HUES6 (cell line): ENCODE measurements around the gene RALGPS1.

Experiments
- H3K27ac ChIP-seq: 2 replicates; pipeline ENCODE4 v1.7.0; 2013; ENCODE audit warnings: low read depth, mild to moderate bottlenecking, low read length, inconsistent platforms
- H3K27me3 ChIP-seq: 2 replicates; pipeline ENCODE4 v1.6.1; 2013; ENCODE audit warnings: low read length; ENCODE audit not compliant: control insufficient read depth, insufficient read depth
- H3K36me3 ChIP-seq: 2 replicates; pipeline ENCODE4 v1.6.1; 2013; ENCODE audit warnings: low read length; ENCODE audit not compliant: control insufficient read depth, insufficient read depth
- H3K4me1 ChIP-seq: 2 replicates; pipeline ENCODE4 v1.6.1; 2013; ENCODE audit warnings: low read length; ENCODE audit not compliant: control insufficient read depth, insufficient read depth
- H3K4me3 ChIP-seq: 2 replicates; pipeline ENCODE4 v1.5.1; 2013; ENCODE audit warnings: low read depth, low read length
- H3K9ac ChIP-seq: one replicate; pipeline ENCODE4 v1.6.1; 2013; ENCODE audit warnings: mild to moderate bottlenecking, low read length
- H3K9me3 ChIP-seq: 2 replicates; pipeline ENCODE4 v1.6.1; 2013; ENCODE audit warnings: low read depth, low read length; ENCODE audit not compliant: control insufficient read depth, insufficient read depth

The RALGPS1 gene

GRCh38 chr9:127092041-127092608, 177.5 kb downstream of the RALGPS1 start:
- H3K36me3 ChIP-seq: 0 out of 2 replicates have a peak, but pooled peaks cover 6% of the 10 kb centered on the region

GRCh38 chr9:127093319-127094020, 178.9 kb downstream of the RALGPS1 start:
- Histone ChIP-seq H3K27ac (no peak overlapping the region), H3K27me3 (no peaks in the 10 kb centered on the region), H3K9ac (no peak overlapping the region), H3K9me3 (no peaks in the 10 kb centered on the region), H3K4me1 (no peaks in the 10 kb centered on the region; the same call in 1 of the 2 replicates), H3K4me3 (no peak overlapping the region), H3K36me3 (0 out of 2 replicates have a peak, but pooled peaks cover 6% of the 10 kb centered on the region)

More at GRCh38 chr9:127092041-127092608, 177.5 kb downstream of the RALGPS1 start:
- Histone ChIP-seq H3K4me1 (no peaks in the 10 kb centered on the region; the same call in 1 of the 2 replicates), H3K9ac (no peak overlapping the region), H3K4me3 (no peak overlapping the region), H3K9me3 (no peaks in the 10 kb centered on the region), H3K27ac (no peak overlapping the region), H3K27me3 (no peaks in the 10 kb centered on the region)

- H3K4me3 ChIP-seq: no peak overlapping the region
- no peaks in the 10 kb centered on the region for H3K27me3 ChIP-seq
- H3K36me3 ChIP-seq: 0 out of 2 replicates have a peak, but pooled peaks cover 6% of the 10 kb centered on the region
- no peak overlapping the region for H3K9ac ChIP-seq
- H3K9me3 ChIP-seq: no peaks in the 10 kb centered on the region
- no peak overlapping the region for H3K27ac ChIP-seq
- H3K4me1 ChIP-seq: no peaks in the 10 kb centered on the region; the same call in 1 of the 2 replicates
Measured at GRCh38 chr9:127095411-127095810, 180.8 kb downstream of the RALGPS1 start.

- Histone ChIP-seq H3K27me3 (no peaks in the 10 kb centered on the region), H3K27ac (no peak overlapping the region), H3K9me3 (no peaks in the 10 kb centered on the region), H3K9ac (no peak overlapping the region), H3K36me3 (0 out of 2 replicates have a peak, but pooled peaks cover 4% of the 10 kb centered on the region), H3K4me1 (no peaks in the 10 kb centered on the region; the same call in 1 of the 2 replicates), H3K4me3 (no peak overlapping the region)
Measured at GRCh38 chr9:127096208-127096607, 181.6 kb downstream of the RALGPS1 start.

- Histone ChIP-seq H3K9me3 (no peaks in the 10 kb centered on the region), H3K4me3 (no peak overlapping the region), H3K9ac (no peak overlapping the region), H3K27me3 (no peaks in the 10 kb centered on the region), H3K4me1 (no peaks in the 10 kb centered on the region; the same call in 1 of the 2 replicates), H3K27ac (no peak overlapping the region), H3K36me3 (no peaks in the 10 kb centered on the region)
Measured at GRCh38 chr9:127097683-127098082, 183.1 kb downstream of the RALGPS1 start.

- no peaks in the 10 kb centered on the region; the same call in 1 of the 2 replicates for H3K4me1 ChIP-seq
- H3K9ac ChIP-seq: no peak overlapping the region
- H3K36me3 ChIP-seq: peaks cover 4% of the 10 kb centered on the region; the same call in 1 of the 2 replicates
- no peaks in the 10 kb centered on the region for H3K9me3 ChIP-seq
- H3K27me3 ChIP-seq: no peaks in the 10 kb centered on the region
- H3K27ac ChIP-seq: no peak overlapping the region
- H3K4me3 ChIP-seq: no peak overlapping the region
Measured at GRCh38 chr9:127098916-127099553, 184.5 kb downstream of the RALGPS1 start.

GRCh38 chr9:127099664-127100063, 185.1 kb downstream of the RALGPS1 start:
- no peaks in the 10 kb centered on the region for H3K9me3 ChIP-seq
- no peak overlapping the region for H3K9ac ChIP-seq
- no peaks in the 10 kb centered on the region for H3K27me3 ChIP-seq
- H3K4me3 ChIP-seq: no peak overlapping the region
- no peak overlapping the region for H3K27ac ChIP-seq
- H3K36me3 ChIP-seq: peaks cover 4% of the 10 kb centered on the region; the same call in 1 of the 2 replicates
- H3K4me1 ChIP-seq: no peaks in the 10 kb centered on the region; the same call in 1 of the 2 replicates

- peaks cover 7% of the 10 kb centered on the region for H3K36me3 ChIP-seq
- H3K4me3 ChIP-seq: no peak overlapping the region
- H3K4me1 ChIP-seq: no peaks in the 10 kb centered on the region; the same call in 1 of the 2 replicates
- no peaks in the 10 kb centered on the region for H3K27me3 ChIP-seq
- no peaks in the 10 kb centered on the region for H3K9me3 ChIP-seq
- no peak overlapping the region for H3K9ac ChIP-seq
- H3K27ac ChIP-seq: no peak overlapping the region
Measured at GRCh38 chr9:127102176-127102575, 187.6 kb downstream of the RALGPS1 start.

- H3K27ac ChIP-seq: no peak overlapping the region
- H3K27me3 ChIP-seq: no peaks in the 10 kb centered on the region
- no peaks in the 10 kb centered on the region for H3K9me3 ChIP-seq
Measured at GRCh38 chr9:127102788-127103187, 188.2 kb downstream of the RALGPS1 start.

GRCh38 chr9:127104581-127105311, 190.2 kb downstream of the RALGPS1 start:
- Histone ChIP-seq H3K4me3 (no peak overlapping the region), H3K9me3 (no peaks in the 10 kb centered on the region), H3K27me3 (no peaks in the 10 kb centered on the region), H3K27ac (no peak overlapping the region), H3K4me1 (no peaks in the 10 kb centered on the region; the same call in 1 of the 2 replicates), H3K9ac (no peak overlapping the region), H3K36me3 (peaks cover 7% of the 10 kb centered on the region)

More at GRCh38 chr9:127102788-127103187, 188.2 kb downstream of the RALGPS1 start:
- no peaks in the 10 kb centered on the region; the same call in 1 of the 2 replicates for H3K4me1 ChIP-seq
- H3K36me3 ChIP-seq: peaks cover 7% of the 10 kb centered on the region
- no peak overlapping the region for H3K9ac ChIP-seq
- no peak overlapping the region for H3K4me3 ChIP-seq
